Hippocampal formation (tissue), 2 donors: ENCODE results near the gene C1QL3.

Experiments used
- DNase-seq, 2 donors: peaks; one replicate each; lab custom pipeline; 2025; lab: John Stamatoyannopoulos, UW

C1QL3 gene

GRCh38 chr10:16493884-16494536 lies 27.7 kb downstream of the C1QL3 start:
- no peak for DNase-seq

- no peak for DNase-seq
These were observed 29.7 kb downstream of the C1QL3 start for GRCh38 chr10:16491933-16492332.

GRCh38 chr10:16490511-16490910 lies 31.2 kb downstream of the C1QL3 start:
- DNase-seq: no peak

- no peak for DNase-seq
These were observed 38.3 kb downstream of the C1QL3 start for GRCh38 chr10:16483241-16483917.

GRCh38 chr10:16481052-16481728 lies 40.5 kb downstream of the C1QL3 start:
- DNase-seq: no peak

GRCh38 chr10:16478801-16479200 lies 42.9 kb downstream of the C1QL3 start:
- DNase-seq: no peak

- no peak for DNase-seq
These were observed 43.9 kb downstream of the C1QL3 start for GRCh38 chr10:16477757-16478156.

- DNase-seq: no peak
These were observed 48.9 kb downstream of the C1QL3 start for GRCh38 chr10:16472828-16473227.

- DNase-seq: no peak
These were observed 50.9 kb downstream of the C1QL3 start for GRCh38 chr10:16470747-16471146.

GRCh38 chr10:16466001-16466400 lies 55.7 kb downstream of the C1QL3 start:
- no peak for DNase-seq
